K562 (cell line): ENCODE results near the gene AQP6. TPM values are rescaled to one million over a fixed set of nuclear protein-coding genes. Genes with fewer than 3 reads are reported as not detected.
A peak's percentile ranks its signal among the peaks of the same experiment; 100 is the strongest.

Source experiments
- ATAC-seq: fragments of 200-7000 bp; cut with Tn5 transposase; 3 replicates; pipeline ENCODE4 v1.9.1; 2020; ENCODE audit warnings: moderate library complexity
- BruUV-seq: library from RNA; stranded (reverse); fragments of 400-500 nt; replicated peaks from 2 replicates; lab custom pipeline; 2021; lab: Mats Ljungman, UMichigan
- CTCF ChIA-PET: fragments of 300-600 bp; formaldehyde crosslinking; extraction: SDS; loops from one replicate; lab custom pipeline; 2021; ENCODE audit warnings: low intra/inter-chr PET ratio; lab: Yijun Ruan, JAX
- POLR2A ChIA-PET: fragments of 300-600, 350-650 bp; sonication (Branson Sonifier 250); formaldehyde crosslinking; extraction: SDS; loops from one replicate; lab custom pipeline; 2021; ENCODE audit warnings: antibody characterized with exemption, inconsistent platforms; lab: Yijun Ruan, JAX
- DNase-seq, 4 experiments: peaks; one replicate each; pipeline versions ENCODE4 v3.0.0 to v3.0.0-alpha.2; 2011 to 2018; ENCODE audit warnings: low spot score in 3 of 4, mixed read lengths in 3 of 4; ENCODE audit errors: extremely low read depth in 1 of 4
- FAIRE-seq: peaks from 2 replicates; lab custom pipeline; 2011; peaks lifted over from hg19 to GRCh38; lab: Jason Lieb, UNC
- H2AFZ ChIP-seq: 2 replicates; pipeline ENCODE4 v1.6.0; 2011; ENCODE audit warnings: low read depth, low read length, control low read depth, inconsistent platforms
- H3K27ac ChIP-seq: fragments of 200-600 bp; 3 replicates; pipeline ENCODE4 v1.8.0; 2011; ENCODE audit warnings: low read depth, mild to moderate bottlenecking, control low read depth, inconsistent platforms, low read length, moderate library complexity, mixed read lengths; ENCODE audit errors: extremely low read depth
- H3K27me3 ChIP-seq, 2 experiments: fragments of 300-600 bp in 1 of 2; 2 replicates in 1 of 2; 3 replicates in 1 of 2; pipeline versions ENCODE4 v1.6.0 to v1.8.0; 2011; ENCODE audit warnings: inconsistent platforms in 2 of 2, low read length in 2 of 2, mild to moderate bottlenecking in 1 of 2, mixed read lengths in 1 of 2, moderate library complexity in 1 of 2; ENCODE audit not compliant: control insufficient read depth in 2 of 2, insufficient read depth in 2 of 2
- H3K36me3 ChIP-seq: fragments of 300-600 bp; 3 replicates; pipeline ENCODE4 v1.8.0; 2011; ENCODE audit warnings: mild to moderate bottlenecking, low read length, inconsistent platforms; ENCODE audit not compliant: control insufficient read depth, insufficient read depth
- H3K4me1 ChIP-seq, 2 experiments: fragments of 200-600 bp in 1 of 2; replicated peaks in 1 of 2; 2 replicates in 1 of 2; 3 replicates in 1 of 2; pipeline versions ENCODE4 v1.5.1 to v1.8.0; 2011; ENCODE audit warnings: inconsistent platforms in 2 of 2, low read length in 2 of 2, mild to moderate bottlenecking in 1 of 2, mixed read lengths in 1 of 2, moderate library complexity in 1 of 2; ENCODE audit not compliant: control insufficient read depth in 2 of 2, insufficient read depth in 2 of 2
- H3K4me2 ChIP-seq: 2 replicates; pipeline ENCODE4 v1.6.1; 2011; ENCODE audit warnings: low read length, control low read depth, inconsistent platforms, mixed read lengths; ENCODE audit not compliant: insufficient read depth
- H3K4me3 ChIP-seq: fragments of 200-600 bp; sonication (generic), shearing (Covaris generic); 2 replicates; pipeline ENCODE4 v1.5.1; 2016; ENCODE audit warnings: control low read depth, inconsistent platforms
- H3K79me2 ChIP-seq: fragments of 200-600 bp; 3 replicates; pipeline ENCODE4 v1.8.0; 2011; ENCODE audit warnings: low read length, inconsistent platforms; ENCODE audit not compliant: control insufficient read depth, insufficient read depth
- H3K9ac ChIP-seq, 2 experiments: 2 replicates each; pipeline versions ENCODE4 v1.6.0 to v1.6.1; 2011; ENCODE audit warnings: low read depth in 2 of 2, low read length in 2 of 2, control low read depth in 1 of 2, inconsistent platforms in 1 of 2, mild to moderate bottlenecking in 1 of 2, mixed read lengths in 1 of 2; ENCODE audit not compliant: insufficient read depth in 1 of 2
- H3K9me1 ChIP-seq: one replicate; pipeline ENCODE4 v1.6.0; 2011; ENCODE audit warnings: inconsistent platforms, mild to moderate bottlenecking, low read length, moderate library complexity; ENCODE audit not compliant: control insufficient read depth, insufficient read depth
- H3K9me3 ChIP-seq: replicated peaks from 2 replicates; pipeline ENCODE4 v1.5.1; 2011; ENCODE audit warnings: low read depth, low read length, inconsistent platforms; ENCODE audit not compliant: control insufficient read depth, insufficient read depth
- H4K20me1 ChIP-seq: replicated peaks from 2 replicates; pipeline ENCODE4 v1.6.1; 2011; ENCODE audit warnings: low read length, inconsistent platforms, mixed read lengths; ENCODE audit not compliant: control insufficient read depth, insufficient read depth
- DDX20 ChIP-seq: fragments of 450-650 bp; IDR thresholded peaks from 2 replicates; pipeline ENCODE4 v1.6.1; 2016; ENCODE audit warnings: missing genetic modification characterization, low read depth, mild to moderate bottlenecking, missing compliant biosample characterization, moderate library complexity
- EP300 ChIP-seq: IDR thresholded peaks from 2 replicates; pipeline ENCODE4 v1.6.1; 2012; ENCODE audit warnings: low read length, improper control_type of control experiment
- FOXK1 ChIP-seq: sonication (generic); formaldehyde crosslinking; IDR thresholded peaks from 2 replicates; pipeline ENCODE4 v1.8.0; 2022; ENCODE audit warnings: missing genetic modification reagents, mild to moderate bottlenecking, borderline replicate concordance
- NCOR1 ChIP-seq: fragments of 450-650 bp; IDR thresholded peaks from 2 replicates; pipeline ENCODE4 v1.6.1; 2016; ENCODE audit warnings: mild to moderate bottlenecking, moderate library complexity
- RREB1 ChIP-seq: fragments of 250-450 bp; sonication (Bioruptor Pico); IDR thresholded peaks from 2 replicates; pipeline ENCODE4 v1.4.0; 2020
- SUPT5H ChIP-seq: fragments of 450-650 bp; IDR thresholded peaks from 2 replicates; pipeline ENCODE4 v1.6.1; 2016
- ZNF175 ChIP-seq: fragments of 200-800 bp; sonication (Bioruptor generic); IDR thresholded peaks from 2 replicates; pipeline ENCODE4 v1.6.1; 2016; ENCODE audit warnings: low read depth, mild to moderate bottlenecking, missing genetic modification characterization, missing compliant biosample characterization
- ZNF354B ChIP-seq: fragments of 250-450 bp; sonication (Bioruptor Pico); IDR thresholded peaks from 2 replicates; pipeline ENCODE4 v1.4.0; 2020
- WGBS: fragments of 100-300 bp; shearing (Covaris generic); methylation state at CpG from one replicate; pipeline ENCODE4 v1.1.6; 2016; ENCODE audit warnings: low coverage, mixed read lengths; ENCODE audit not compliant: insufficient coverage; ENCODE audit errors: missing lambda C conversion rate; 5-methylcytosine and 5-hydroxymethylcytosine counted together
- in situ Hi-C: fragments of 300-500 bp; cut with MboI; formaldehyde crosslinking; loops from 4 replicates; pipeline ENCODE4 v1.15.0; 2018; ENCODE audit warnings: inconsistent platforms, mixed read lengths
- intact Hi-C: fragments of 100-400 bp; cut with micrococcal nuclease; formaldehyde crosslinking; loops from 2 replicates; pipeline ENCODE4 v1.14.2; 2022
- polyA plus RNA-seq, 8 experiments: library from polyadenylated mRNA; depleted of rRNA in 4 of 8; stranded (reverse) in 5 of 8; unstranded in 3 of 8; fragments of >200 nt; fragmentation: Nextera tagmentation in 2 of 8; fragmentation: Illumina TruSeq in 1 of 8; extraction: Ambion mirVana in 2 of 8; extraction: Trizol in 1 of 8; gene quantifications; 2 replicates each; pipeline versions ENCODE4 v1.2.1 to v1.2.3, GENCODE V29; 2011 to 2014; ENCODE audit warnings: inconsistent platforms in 1 of 8, missing spikeins in 1 of 8
- total RNA-seq, 7 experiments: library from RNA; depleted of rRNA in 6 of 7; stranded (reverse); fragments of >200 nt in 6 of 7; fragmentation: Illumina TruSeq in 2 of 7; extraction: Trizol in 2 of 7; gene quantifications; 2 replicates each; pipeline versions ENCODE4 v1.2.1 to v1.2.3, GENCODE V29; 2011 to 2021; ENCODE audit warnings: low replicate concordance in 1 of 7
- TF ChIP-seq, protein P1 (sequence below): fragments of 450-650 bp; formaldehyde crosslinking; IDR thresholded peaks from 2 replicates; pipeline ENCODE4 v1.4.0; 2020; ENCODE audit warnings: mild to moderate bottlenecking, moderate library complexity
- TF ChIP-seq, protein P2 (sequence below): sonication (generic); formaldehyde crosslinking; IDR thresholded peaks from 2 replicates; pipeline ENCODE4 v1.8.0; 2022; ENCODE audit warnings: mild to moderate bottlenecking, missing genetic modification reagents
- TF ChIP-seq, protein P3 (sequence below): fragments of 450-650 bp; formaldehyde crosslinking; conservative IDR thresholded peaks from 2 replicates; pipeline ENCODE4 v1.4.0; 2022; ENCODE audit warnings: mild to moderate bottlenecking, missing genetic modification characterization

Gene AQP6
- total and polyA plus RNA-seq, 9 of the 15 experiments (the other 6 are each of a cell fraction or from before 2014, with no cell fraction given): 0.05 to 0.12 TPM; not detected in 7

DNA sequence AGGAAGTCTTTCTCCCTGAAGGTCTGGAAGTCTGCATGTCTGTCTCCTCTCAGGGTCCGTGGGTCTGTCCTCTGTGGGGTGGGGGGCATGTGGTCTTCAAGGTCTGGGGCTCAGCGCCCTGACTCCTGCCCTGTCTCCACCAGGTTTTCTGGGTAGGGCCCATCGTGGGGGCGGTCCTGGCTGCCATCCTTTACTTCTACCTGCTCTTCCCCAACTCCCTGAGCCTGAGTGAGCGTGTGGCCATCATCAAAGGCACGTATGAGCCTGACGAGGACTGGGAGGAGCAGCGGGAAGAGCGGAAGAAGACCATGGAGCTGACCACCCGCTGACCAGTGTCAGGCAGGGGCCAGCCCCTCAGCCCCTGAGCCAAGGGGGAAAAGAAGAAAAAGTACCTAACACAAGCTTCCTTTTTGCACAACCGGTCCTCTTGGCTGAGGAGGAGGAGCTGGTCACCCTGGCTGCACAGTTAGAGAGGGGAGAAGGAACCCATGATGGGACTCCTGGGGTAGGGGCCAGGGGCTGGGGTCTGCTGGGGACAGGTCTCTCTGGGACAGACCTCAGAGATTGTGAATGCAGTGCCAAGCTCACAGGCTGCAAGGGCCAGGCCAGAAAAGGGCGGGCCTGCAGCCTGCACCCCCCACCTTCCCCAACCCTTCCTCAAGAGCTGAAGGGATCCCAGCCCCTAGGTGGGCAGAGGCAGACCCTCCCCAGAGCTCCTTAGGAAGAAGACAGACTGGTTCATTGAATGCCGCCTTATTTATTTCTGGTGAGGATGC lies 7.7 kb upstream of the AQP6 start:
- Histone ChIP-seq H3K4me2 (no peak overlapping the region), H3K36me3 (no peaks in the 10 kb centered on the region), H3K27me3 (peaks cover 12 to 51% of the 10 kb centered on the region in 2 experiments; a peak in 4 of 5 replicates), H3K9me1 (no peaks in the 10 kb centered on the region), H3K9me3 (no peaks in the 10 kb centered on the region), H2AFZ (no peak overlapping the region), H3K4me1 (peaks cover 12 to 33% of the 10 kb centered on the region in 2 experiments; a peak in 4 of 5 replicates), H3K9ac (peak overlapping the region in 1 of 2 experiments; percentile 53; a peak in 1 of 4 replicates), H3K4me3 (no peak overlapping the region), H3K79me2 (no peaks in the 10 kb centered on the region), H4K20me1 (0 out of 2 replicates have a peak, but pooled peaks cover 7% of the 10 kb centered on the region), H3K27ac (no peak overlapping the region)
- BruUV-seq: no TSS peak
- FAIRE-seq (no peak), DNase-seq (no peak), ATAC-seq (no peak)
- intact Hi-C loops (no loop called here), in situ Hi-C loops (loop anchor here (5.0 kb wide), 2 partner anchors 98 to 202 kb away; partner anchors contain the start of gene CERS5)
- WGBS: 5% methylated on average over 11 of the region's 13 CpGs
- CTCF ChIA-PET: interaction anchor here (3.9 to 5.4 kb wide), 2 partner anchors 91 to 105 kb away, joined by 33 to 43 read pairs; no protein-coding TSS in a partner anchor
- POLR2A ChIA-PET: interaction anchor here (1.0 to 1.2 kb wide), 2 partner anchors 9 to 94 kb away, joined by 3 read pairs; no protein-coding TSS in a partner anchor
- TF ChIP-seq EP300 (no peak), ZNF354B (no peak), ZNF175 (CRISPR knock-in tag) (no peak), NCOR1 (no peak), DDX20 (tag) (no peak), RREB1 (CRISPR knock-in tag) (no peak), FOXK1 (CRISPR knock-in tag) (no peak), SUPT5H (no peak)
- TF ChIP-seq, protein P1, sequence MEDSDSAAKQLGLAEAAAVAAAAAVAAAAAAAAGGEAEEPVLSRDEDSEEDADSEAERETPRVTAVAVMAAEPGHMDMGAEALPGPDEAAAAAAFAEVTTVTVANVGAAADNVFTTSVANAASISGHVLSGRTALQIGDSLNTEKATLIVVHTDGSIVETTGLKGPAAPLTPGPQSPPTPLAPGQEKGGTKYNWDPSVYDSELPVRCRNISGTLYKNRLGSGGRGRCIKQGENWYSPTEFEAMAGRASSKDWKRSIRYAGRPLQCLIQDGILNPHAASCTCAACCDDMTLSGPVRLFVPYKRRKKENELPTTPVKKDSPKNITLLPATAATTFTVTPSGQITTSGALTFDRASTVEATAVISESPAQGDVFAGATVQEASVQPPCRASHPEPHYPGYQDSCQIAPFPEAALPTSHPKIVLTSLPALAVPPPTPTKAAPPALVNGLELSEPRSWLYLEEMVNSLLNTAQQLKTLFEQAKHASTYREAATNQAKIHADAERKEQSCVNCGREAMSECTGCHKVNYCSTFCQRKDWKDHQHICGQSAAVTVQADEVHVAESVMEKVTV (CRISPR knock-in tag): no peak
- TF ChIP-seq, protein P2, sequence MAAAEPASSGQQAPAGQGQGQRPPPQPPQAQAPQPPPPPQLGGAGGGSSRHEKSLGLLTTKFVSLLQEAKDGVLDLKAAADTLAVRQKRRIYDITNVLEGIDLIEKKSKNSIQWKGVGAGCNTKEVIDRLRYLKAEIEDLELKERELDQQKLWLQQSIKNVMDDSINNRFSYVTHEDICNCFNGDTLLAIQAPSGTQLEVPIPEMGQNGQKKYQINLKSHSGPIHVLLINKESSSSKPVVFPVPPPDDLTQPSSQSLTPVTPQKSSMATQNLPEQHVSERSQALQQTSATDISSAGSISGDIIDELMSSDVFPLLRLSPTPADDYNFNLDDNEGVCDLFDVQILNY: no peak
- TF ChIP-seq, protein P3, sequence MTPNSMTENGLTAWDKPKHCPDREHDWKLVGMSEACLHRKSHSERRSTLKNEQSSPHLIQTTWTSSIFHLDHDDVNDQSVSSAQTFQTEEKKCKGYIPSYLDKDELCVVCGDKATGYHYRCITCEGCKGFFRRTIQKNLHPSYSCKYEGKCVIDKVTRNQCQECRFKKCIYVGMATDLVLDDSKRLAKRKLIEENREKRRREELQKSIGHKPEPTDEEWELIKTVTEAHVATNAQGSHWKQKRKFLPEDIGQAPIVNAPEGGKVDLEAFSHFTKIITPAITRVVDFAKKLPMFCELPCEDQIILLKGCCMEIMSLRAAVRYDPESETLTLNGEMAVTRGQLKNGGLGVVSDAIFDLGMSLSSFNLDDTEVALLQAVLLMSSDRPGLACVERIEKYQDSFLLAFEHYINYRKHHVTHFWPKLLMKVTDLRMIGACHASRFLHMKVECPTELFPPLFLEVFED (CRISPR knock-in tag): no peak
